ENCODE data around the gene AFF1.

Gene AFF1

DNA sequence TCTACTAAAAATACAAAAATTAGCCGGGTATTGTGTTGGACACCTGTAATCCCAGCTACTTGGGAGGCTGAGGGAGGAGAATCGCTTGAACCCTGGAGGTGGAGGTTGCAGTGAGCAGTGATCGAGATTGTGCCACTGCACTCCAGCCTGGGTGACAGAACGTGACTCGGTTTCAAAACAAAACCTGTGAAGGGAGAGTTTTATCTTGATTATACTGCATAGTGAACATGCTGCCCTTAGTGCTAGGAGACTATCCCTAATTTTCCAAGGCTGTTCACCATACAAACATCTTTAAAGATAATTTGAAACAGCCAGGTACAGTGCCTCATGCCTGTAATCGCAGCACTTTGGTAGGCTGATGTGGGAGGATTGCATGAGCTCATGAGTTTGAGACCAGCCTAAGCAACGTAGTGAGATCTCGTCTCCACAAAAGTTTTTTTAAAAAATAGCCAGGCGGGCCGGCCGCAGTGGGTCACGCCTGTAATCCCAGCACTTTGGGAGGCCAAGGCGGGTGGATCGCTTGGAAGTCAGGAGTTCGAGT, 6.2 kb downstream of the AFF1 start:
- TF ChIP-seq TAF1 (IDR thresholded peaks at IDR 0.05; ENCODE audit: low read depth) (no peak), CEBPB (IDR thresholded peaks at IDR 0.05) (no peak), TEAD4 (IDR thresholded peaks at IDR 0.05) (no peak)

DNA sequence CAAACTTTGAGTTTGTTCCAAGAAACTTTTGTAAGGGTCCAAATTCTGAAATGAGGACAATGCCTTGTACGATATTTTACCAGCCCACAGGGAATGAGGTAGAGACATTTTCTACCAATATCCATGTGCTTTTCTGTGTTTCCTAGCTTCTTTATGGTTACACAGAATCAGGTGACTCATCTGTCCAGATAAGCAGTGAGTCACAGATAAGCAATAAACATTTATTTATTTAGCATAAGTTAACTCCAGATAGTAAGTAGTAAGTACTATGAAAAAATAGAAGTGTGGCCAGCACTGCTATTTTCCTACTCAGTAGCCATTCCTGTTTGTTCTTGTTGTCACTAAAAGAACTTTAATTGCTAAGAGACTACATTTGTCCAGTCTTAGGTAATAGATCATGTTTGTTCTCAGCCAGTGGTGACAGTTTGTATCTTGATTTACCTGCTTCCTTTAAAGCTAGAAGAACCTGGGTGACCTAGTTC, 7.4 kb downstream of the AFF1 start:
- no peak for TF ChIP-seq RAD21 (IDR thresholded peaks at IDR 0.05; ENCODE audit: low read depth)
- no peak for TF ChIP-seq YY1 (IDR thresholded peaks at IDR 0.05; ENCODE audit: low read depth)
- no peak for TF ChIP-seq TCF12 (IDR thresholded peaks at IDR 0.05; ENCODE audit: low read depth)
- TF ChIP-seq CREB1 (IDR thresholded peaks at IDR 0.05; ENCODE audit: low read depth), result no peak
- no peak for TF ChIP-seq FOXM1 (IDR thresholded peaks at IDR 0.05; ENCODE audit: borderline replicate concordance, low read depth)
- no peak for TF ChIP-seq EP300 (IDR thresholded peaks at IDR 0.05; ENCODE audit: borderline replicate concordance)
- no peak for TF ChIP-seq CEBPB (IDR thresholded peaks at IDR 0.05)
- TF ChIP-seq ZBTB7A (IDR thresholded peaks at IDR 0.05; ENCODE audit: low read depth), result no peak
- TF ChIP-seq NFIC (IDR thresholded peaks at IDR 0.05), result no peak
- TF ChIP-seq TEAD4 (IDR thresholded peaks at IDR 0.05), result no peak
- TF ChIP-seq REST (IDR thresholded peaks at IDR 0.05; ENCODE audit: low read depth), result no peak
- TF ChIP-seq EGR1 (IDR thresholded peaks at IDR 0.05), result no peak
- no peak for TF ChIP-seq TAF1 (IDR thresholded peaks at IDR 0.05; ENCODE audit: low read depth)
- no peak for TF ChIP-seq MAX (IDR thresholded peaks at IDR 0.05)

- TF ChIP-seq EGR1 (IDR thresholded peaks at IDR 0.05) (no peak), YY1 (IDR thresholded peaks at IDR 0.05; ENCODE audit: low read depth) (no peak), RAD21 (IDR thresholded peaks at IDR 0.05; ENCODE audit: low read depth) (no peak), ZBTB7A (IDR thresholded peaks at IDR 0.05; ENCODE audit: low read depth) (no peak)
- TF ChIP-seq, protein P1, sequence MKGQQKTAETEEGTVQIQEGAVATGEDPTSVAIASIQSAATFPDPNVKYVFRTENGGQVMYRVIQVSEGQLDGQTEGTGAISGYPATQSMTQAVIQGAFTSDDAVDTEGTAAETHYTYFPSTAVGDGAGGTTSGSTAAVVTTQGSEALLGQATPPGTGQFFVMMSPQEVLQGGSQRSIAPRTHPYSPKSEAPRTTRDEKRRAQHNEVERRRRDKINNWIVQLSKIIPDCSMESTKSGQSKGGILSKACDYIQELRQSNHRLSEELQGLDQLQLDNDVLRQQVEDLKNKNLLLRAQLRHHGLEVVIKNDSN (IDR thresholded peaks at IDR 0.05), result no peak
These were observed 10.4 kb downstream of the AFF1 start for GRCh38 chr4:86944964-86945781.

DNA sequence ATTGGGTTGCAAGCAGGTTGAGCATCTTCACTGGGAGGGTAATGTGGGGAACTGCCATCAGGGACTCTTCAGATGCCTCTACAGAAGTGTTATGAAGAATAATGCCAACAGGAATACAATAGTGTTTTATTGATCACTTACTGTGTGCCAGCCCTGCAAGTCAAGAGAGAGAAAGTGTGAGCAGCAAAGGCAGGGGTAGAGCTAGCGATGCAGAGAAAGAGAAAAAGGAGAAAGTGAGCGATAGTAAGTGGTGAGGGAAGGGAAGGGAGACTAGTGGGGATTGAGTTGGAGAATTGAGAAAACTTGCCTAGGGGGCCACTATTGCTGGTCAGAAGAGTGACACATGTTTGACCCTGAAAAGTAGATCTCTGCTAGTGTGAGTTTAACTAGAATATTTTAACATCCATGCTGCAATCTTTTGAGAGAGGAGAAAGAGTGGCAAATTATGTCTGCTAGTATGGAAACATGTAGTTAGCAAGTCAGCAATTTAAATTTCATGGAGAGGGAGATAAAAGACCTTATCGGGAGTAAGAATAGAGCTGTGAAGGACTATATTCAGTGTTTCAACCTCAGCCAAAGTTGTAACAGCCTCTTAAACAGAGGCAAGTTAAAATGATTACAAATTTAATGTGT, 12.2 kb downstream of the AFF1 start:
- no peak for TF ChIP-seq NFIC (IDR thresholded peaks at IDR 0.05)
- no peak for TF ChIP-seq TEAD4 (IDR thresholded peaks at IDR 0.05)
- no peak for TF ChIP-seq CREB1 (IDR thresholded peaks at IDR 0.05; ENCODE audit: low read depth)
- TF ChIP-seq CEBPB (IDR thresholded peaks at IDR 0.05), result no peak
- no peak for TF ChIP-seq FOXM1 (IDR thresholded peaks at IDR 0.05; ENCODE audit: borderline replicate concordance, low read depth)
- TF ChIP-seq, protein P1 (IDR thresholded peaks at IDR 0.05), result no peak
- TF ChIP-seq MAX (IDR thresholded peaks at IDR 0.05), result no peak
- no peak for TF ChIP-seq REST (IDR thresholded peaks at IDR 0.05; ENCODE audit: low read depth)
- no peak for TF ChIP-seq YY1 (IDR thresholded peaks at IDR 0.05; ENCODE audit: low read depth)
- TF ChIP-seq EGR1 (IDR thresholded peaks at IDR 0.05), result no peak
- no peak for TF ChIP-seq TCF12 (IDR thresholded peaks at IDR 0.05; ENCODE audit: low read depth)
- no peak for TF ChIP-seq RAD21 (IDR thresholded peaks at IDR 0.05; ENCODE audit: low read depth)
- no peak for TF ChIP-seq EP300 (IDR thresholded peaks at IDR 0.05; ENCODE audit: borderline replicate concordance)
- TF ChIP-seq TAF1 (IDR thresholded peaks at IDR 0.05; ENCODE audit: low read depth), result no peak
- TF ChIP-seq ZBTB7A (IDR thresholded peaks at IDR 0.05; ENCODE audit: low read depth), result no peak

- no peak for TF ChIP-seq CREB1 (IDR thresholded peaks at IDR 0.05; ENCODE audit: low read depth)
- TF ChIP-seq EP300 (IDR thresholded peaks at IDR 0.05; ENCODE audit: borderline replicate concordance), result no peak
These were observed 12.8 kb downstream of the AFF1 start for GRCh38 chr4:86947501-86948120.
